Heart left ventricle (tissue), 13 donors: ENCODE measurements around the gene NAPG.
A peak's percentile ranks its signal among the peaks of the same experiment; 100 is the strongest.

Source experiments
- POLR2A ChIP-seq, 2 donors: fragments of 450-650 bp; IDR thresholded peaks; one replicate each; pipeline ENCODE4 v1.6.1; 2017; ENCODE audit warnings: antibody characterized with exemption in 2 of 2, mild to moderate bottlenecking in 2 of 2, moderate library complexity in 2 of 2
- TF ChIP-seq, protein P1 (sequence below), 12 donors: fragments of 200-600 bp; sonication (generic) in 4 of 12; IDR thresholded peaks; one replicate each; pipeline versions ENCODE4 v1.5.0 to v1.8.0; 2018 to 2022; ENCODE audit warnings: antibody characterized with exemption in 12 of 12, mild to moderate bottlenecking in 5 of 12
- donor health status: ischemic (EF 13 %, LVEDD 7.1; RV severe dilation, severe dysfunction).
- donor health status: DM: no; HTN: yes; CAD: no.
- donor health status: DM: no; HTN: no; CAD: no.
- donor health status: ischemic (EF 25% LVEDD 6.9; RV normal size, moderate dysfunction).
- donor health status: ischemic (EF 25% LVEDD 5.7; RV mildly dilated, moderate dysfunction).
- donor health status: ischemic (EF 35%, LVEDD 5.7; RV mildly dilated, moderate dysfunction).
- donor health status: nonischemic (EF 11% LVEDD 7.7; RV severe dilation, severe dysfunction).
- donor health status: DM: yes; HTN: yes; CAD: no.
- donor health status: PGD.
- donor health status: ischemic (EF 29% LVEDD 5.4; RV normal size, mild dysfunction).
- donor health status: nonischemic (EF 23%, LVEDD 6.1; RV moderate dilation, normal function).

DNA sequence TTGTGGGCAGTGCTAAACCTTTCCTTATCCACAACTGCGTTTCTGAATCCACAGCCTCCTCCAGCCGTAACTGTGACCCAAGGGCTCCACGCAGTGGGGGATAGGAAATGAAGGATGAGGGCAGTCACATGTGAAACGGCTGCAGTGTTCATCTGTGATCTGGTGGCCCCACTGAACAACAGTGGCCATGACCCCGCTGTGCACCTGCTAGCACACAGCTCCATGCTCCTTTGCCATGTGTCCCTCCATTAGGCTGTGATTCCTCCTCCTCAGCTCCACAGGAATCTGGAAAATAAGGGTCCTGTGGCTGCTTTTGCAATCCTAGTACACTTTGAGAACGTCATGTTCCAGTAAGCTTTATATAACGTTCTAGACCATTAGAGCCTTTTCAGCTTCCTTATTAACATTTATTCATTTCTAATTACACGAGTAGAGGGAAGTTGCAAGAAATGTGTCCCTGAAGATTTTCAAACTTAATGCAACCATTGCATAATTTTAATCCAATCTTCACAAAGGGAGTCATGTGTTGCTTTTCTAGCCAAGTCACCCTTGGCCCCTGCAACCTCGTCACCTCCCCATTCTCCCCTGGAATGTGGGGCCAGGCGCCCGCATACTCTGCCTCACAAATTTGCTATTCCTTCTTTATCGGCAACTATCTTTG is 7.1 kb upstream of the NAPG start:
- TF ChIP-seq, protein P1, sequence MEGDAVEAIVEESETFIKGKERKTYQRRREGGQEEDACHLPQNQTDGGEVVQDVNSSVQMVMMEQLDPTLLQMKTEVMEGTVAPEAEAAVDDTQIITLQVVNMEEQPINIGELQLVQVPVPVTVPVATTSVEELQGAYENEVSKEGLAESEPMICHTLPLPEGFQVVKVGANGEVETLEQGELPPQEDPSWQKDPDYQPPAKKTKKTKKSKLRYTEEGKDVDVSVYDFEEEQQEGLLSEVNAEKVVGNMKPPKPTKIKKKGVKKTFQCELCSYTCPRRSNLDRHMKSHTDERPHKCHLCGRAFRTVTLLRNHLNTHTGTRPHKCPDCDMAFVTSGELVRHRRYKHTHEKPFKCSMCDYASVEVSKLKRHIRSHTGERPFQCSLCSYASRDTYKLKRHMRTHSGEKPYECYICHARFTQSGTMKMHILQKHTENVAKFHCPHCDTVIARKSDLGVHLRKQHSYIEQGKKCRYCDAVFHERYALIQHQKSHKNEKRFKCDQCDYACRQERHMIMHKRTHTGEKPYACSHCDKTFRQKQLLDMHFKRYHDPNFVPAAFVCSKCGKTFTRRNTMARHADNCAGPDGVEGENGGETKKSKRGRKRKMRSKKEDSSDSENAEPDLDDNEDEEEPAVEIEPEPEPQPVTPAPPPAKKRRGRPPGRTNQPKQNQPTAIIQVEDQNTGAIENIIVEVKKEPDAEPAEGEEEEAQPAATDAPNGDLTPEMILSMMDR (IDR thresholded peaks at IDR 0.05) = peak; percentile 6 to 71 (median 49)
- no peak for TF ChIP-seq POLR2A (IDR thresholded peaks at IDR 0.05)
